ENCODE measurements around the gene KIF6. TPM values are rescaled to one million over a fixed set of nuclear protein-coding genes. Genes with fewer than 3 reads are reported as not detected.
A peak's percentile ranks its signal among the peaks of the same experiment; 100 is the strongest.

Gene KIF6
- total RNA-seq, 4 donors from 2014 or later, result 0.10 to 0.61 (median 0.13) TPM; not detected in 1

DNA sequence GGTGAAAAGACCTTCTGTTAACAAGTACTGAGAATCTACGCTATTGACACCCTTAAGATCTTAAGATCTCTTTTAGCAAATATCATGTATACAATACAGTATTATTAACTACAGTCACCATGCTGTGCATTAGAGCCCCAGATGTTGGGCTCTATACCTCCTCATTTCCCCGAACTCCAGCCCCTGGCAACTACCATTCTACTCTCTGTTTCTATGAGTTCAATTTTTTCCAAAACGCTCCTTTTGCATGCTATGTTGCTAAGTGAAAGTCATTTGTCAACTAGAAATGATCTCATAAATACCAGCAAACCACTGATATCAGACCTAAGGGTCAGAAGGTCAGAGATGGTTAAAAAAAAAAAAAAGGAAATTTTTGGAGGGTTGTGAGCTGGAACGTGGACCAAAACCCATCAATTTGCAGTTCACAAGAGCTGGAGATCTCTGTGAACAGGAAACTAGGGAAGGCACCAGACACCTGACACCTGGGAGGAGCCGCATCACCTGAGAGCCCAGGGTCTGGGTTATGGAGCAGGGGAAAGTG, 280.7 kb downstream of the KIF6 start:
- DNase-seq (ENCODE audit: low spot score in 2 of 2), result no peak
- TF ChIP-seq, protein P1, sequence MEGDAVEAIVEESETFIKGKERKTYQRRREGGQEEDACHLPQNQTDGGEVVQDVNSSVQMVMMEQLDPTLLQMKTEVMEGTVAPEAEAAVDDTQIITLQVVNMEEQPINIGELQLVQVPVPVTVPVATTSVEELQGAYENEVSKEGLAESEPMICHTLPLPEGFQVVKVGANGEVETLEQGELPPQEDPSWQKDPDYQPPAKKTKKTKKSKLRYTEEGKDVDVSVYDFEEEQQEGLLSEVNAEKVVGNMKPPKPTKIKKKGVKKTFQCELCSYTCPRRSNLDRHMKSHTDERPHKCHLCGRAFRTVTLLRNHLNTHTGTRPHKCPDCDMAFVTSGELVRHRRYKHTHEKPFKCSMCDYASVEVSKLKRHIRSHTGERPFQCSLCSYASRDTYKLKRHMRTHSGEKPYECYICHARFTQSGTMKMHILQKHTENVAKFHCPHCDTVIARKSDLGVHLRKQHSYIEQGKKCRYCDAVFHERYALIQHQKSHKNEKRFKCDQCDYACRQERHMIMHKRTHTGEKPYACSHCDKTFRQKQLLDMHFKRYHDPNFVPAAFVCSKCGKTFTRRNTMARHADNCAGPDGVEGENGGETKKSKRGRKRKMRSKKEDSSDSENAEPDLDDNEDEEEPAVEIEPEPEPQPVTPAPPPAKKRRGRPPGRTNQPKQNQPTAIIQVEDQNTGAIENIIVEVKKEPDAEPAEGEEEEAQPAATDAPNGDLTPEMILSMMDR (IDR thresholded peaks at IDR 0.05), result no peak
- no peak for TF ChIP-seq POLR2A (IDR thresholded peaks at IDR 0.05)
- intact Hi-C loops (cut with DNase I; ENCODE audit: low total_unique reads), result no loop called here
- H3K4me3 ChIP-seq (ENCODE audit: low read depth, poor library complexity, severe bottlenecking), result no peak overlapping the region
- WGBS, 2 donors, result 87 to 91% methylated on average over 5 of the region's 5 CpGs

DNA sequence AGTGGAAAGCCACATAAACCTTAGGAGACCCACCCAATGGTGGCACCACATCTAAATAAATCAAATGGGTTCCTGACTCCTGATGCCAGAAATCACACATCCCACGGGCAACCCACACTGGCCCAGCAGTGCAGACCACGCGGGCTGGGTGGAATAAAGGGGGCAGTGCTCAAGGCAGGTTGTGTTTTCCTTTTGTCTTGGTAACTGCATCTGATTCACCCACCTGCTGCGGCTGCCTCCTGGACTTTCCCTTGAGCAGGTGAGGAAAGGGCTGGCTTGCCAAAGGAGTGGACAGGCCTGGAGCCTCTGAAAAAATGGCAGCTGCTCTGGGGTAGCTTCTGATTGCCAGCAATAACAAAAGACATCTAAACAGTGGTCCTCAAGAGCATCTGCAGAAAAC, 283.2 kb downstream of the KIF6 start:
- 78 to 82% methylated on average over 4 of the region's 4 CpGs for WGBS, 2 donors
- intact Hi-C loops (cut with DNase I; ENCODE audit: low total_unique reads), result no loop called here

DNA sequence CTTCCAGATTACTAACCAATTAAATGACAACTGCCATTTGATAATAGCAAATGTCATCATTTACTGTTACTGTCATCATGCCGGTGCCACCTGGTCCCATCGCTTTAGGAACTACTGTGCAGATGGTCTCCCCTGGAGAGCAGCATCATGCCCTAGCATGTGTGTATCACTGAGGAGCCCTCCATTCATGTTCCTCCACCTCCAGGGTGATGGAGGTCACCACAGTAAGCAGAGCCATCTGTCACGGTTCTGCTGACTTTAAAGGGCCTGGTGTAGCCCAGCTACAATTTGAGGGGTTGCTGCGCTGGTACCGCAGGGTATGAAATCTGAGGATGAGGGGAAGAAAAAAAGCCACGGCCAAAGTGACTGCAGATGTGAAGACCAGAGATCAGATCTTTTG, 283.9 kb downstream of the KIF6 start:
- no peak overlapping the region for H3K4me3 ChIP-seq (ENCODE audit: low read depth, poor library complexity, severe bottlenecking)
- TF ChIP-seq, protein P1 (IDR thresholded peaks at IDR 0.05), result no peak
- TF ChIP-seq POLR2A (IDR thresholded peaks at IDR 0.05), result no peak
- 96 to 97% methylated on average over 6 of the region's 6 CpGs for WGBS, 2 donors
- intact Hi-C loops (cut with DNase I; ENCODE audit: low total_unique reads), result no loop called here
- peak in 1 of 2 donors; percentile 37 for DNase-seq (ENCODE audit: low spot score in 2 of 2)

More for the DNA sequence above, 283.2 kb downstream of the KIF6 start:
- DNase-seq (ENCODE audit: low spot score in 2 of 2), result peak in 1 of 2 donors; percentile 66
- TF ChIP-seq, protein P1 (IDR thresholded peaks at IDR 0.05), result no peak
- TF ChIP-seq POLR2A (IDR thresholded peaks at IDR 0.05), result no peak
- no peak overlapping the region for H3K4me3 ChIP-seq (ENCODE audit: low read depth, poor library complexity, severe bottlenecking)

DNA sequence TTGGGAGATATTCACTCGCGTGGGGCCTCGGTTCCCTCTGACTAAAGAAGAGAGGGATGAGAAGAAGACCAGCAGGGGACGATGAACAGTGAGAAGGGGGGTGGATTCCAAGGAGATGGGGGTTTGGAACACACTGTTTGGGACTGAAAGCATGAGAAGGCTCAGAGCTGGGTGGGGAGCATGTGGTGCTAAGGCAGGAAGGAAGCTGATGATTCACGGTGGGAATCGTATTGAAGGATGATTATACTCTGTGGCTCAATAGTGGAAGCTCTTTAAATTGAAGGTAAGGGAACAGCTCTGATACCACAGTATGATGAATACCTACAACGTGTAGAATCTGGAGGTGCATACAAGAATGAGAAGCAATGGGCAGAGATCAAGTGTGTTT, 285.2 kb downstream of the KIF6 start:
- TF ChIP-seq POLR2A (IDR thresholded peaks at IDR 0.05), result no peak
- TF ChIP-seq, protein P1 (IDR thresholded peaks at IDR 0.05), result no peak
- no peak for DNase-seq (ENCODE audit: low spot score in 2 of 2)
- WGBS, 2 donors, result 78 to 79% methylated on average over 7 of the region's 7 CpGs
- H3K4me3 ChIP-seq (ENCODE audit: low read depth, poor library complexity, severe bottlenecking), result no peak overlapping the region
- intact Hi-C loops (cut with DNase I; ENCODE audit: low total_unique reads), result no loop called here

DNA sequence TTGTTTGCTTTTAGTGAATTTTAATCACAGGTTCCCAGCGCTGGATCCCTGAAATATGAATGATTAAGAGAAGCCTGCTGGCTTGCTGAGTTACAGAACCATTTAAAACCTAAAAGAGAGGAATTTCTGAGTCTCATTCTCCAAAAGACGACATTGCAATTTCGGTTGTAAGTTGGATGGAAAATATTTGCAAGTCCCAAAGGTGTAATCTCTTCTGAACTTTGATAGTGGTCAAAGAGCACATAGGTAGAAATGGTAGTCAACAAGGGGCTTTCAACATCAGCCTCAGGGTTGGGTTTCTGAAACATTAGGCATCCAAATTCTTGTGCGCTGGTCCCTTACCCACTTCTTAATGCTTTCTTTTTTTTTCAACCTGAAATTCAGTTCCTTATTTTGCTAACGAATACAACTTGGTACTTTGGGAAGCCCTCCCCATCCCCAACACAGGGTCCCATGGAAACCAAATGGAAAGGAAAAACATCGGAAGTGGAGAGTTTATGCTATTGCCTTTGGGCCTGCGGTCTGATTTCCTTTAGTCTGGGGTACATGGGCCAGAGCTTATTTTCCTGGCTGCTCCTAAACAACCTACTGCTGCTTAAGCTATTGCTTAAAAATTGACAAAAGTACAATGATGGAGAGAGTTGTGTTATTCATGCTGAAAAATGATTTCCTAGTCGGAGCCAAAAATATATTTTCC, 285.7 kb downstream of the KIF6 start:
- no peak for DNase-seq (ENCODE audit: low spot score in 2 of 2)
- TF ChIP-seq, protein P1 (IDR thresholded peaks at IDR 0.05), result no peak
- no peak for TF ChIP-seq POLR2A (IDR thresholded peaks at IDR 0.05)
- intact Hi-C loops (cut with DNase I; ENCODE audit: low total_unique reads), result no loop called here
- H3K4me3 ChIP-seq (ENCODE audit: low read depth, poor library complexity, severe bottlenecking), result no peak overlapping the region
- 89% methylated on average over 8 of the region's 8 CpGs for WGBS, 2 donors
